Endothelial cell of umbilical vein (primary cell): ENCODE measurements around the gene TOGARAM2. TPM values are rescaled to one million over a fixed set of nuclear protein-coding genes. Genes with fewer than 3 reads are reported as not detected.

Experiments
- BruUV-seq: library from RNA; stranded (reverse); fragments of 400-500 nt; replicated peaks from 2 replicates; lab custom pipeline; 2021; lab: Mats Ljungman, UMichigan
- CTCF ChIA-PET: fragments of 300-600, 350-600 bp; sonication (Branson Sonifier 250); formaldehyde crosslinking; loops from one replicate; lab custom pipeline; 2021; ENCODE audit warnings: antibody characterized with exemption, inconsistent platforms; lab: Charles Lee
- POLR2A ChIA-PET: fragments of 300-600, 350-600 bp; sonication (Branson Sonifier 250); formaldehyde crosslinking; loops from one replicate; lab custom pipeline; 2021; ENCODE audit warnings: antibody characterized with exemption, inconsistent platforms; lab: Charles Lee
- DNase-seq: peaks from one replicate; pipeline ENCODE4 v3.0.0-alpha.2; 2011; ENCODE audit warnings: low read depth, low spot score
- FAIRE-seq: peaks from 2 replicates; lab custom pipeline; 2011; peaks lifted over from hg19 to GRCh38; lab: Jason Lieb, UNC
- H2AFZ ChIP-seq: 2 replicates; pipeline ENCODE4 v1.6.0; 2012; ENCODE audit warnings: low read depth, low read length, control low read depth, inconsistent platforms
- H3K27ac ChIP-seq: 2 replicates; pipeline ENCODE4 v1.5.1; 2011; ENCODE audit warnings: low read depth, mild to moderate bottlenecking, control low read depth, low read length, moderate library complexity; ENCODE audit not compliant: insufficient read depth
- H3K27me3 ChIP-seq, 2 experiments: 2 replicates each; pipeline versions ENCODE4 v1.6.0 to v1.6.1; 2011; ENCODE audit warnings: low read length in 2 of 2, mixed read lengths in 1 of 2; ENCODE audit not compliant: control insufficient read depth in 2 of 2, insufficient read depth in 2 of 2
- H3K36me3 ChIP-seq, 2 experiments: 2 replicates in 1 of 2; 3 replicates in 1 of 2; pipeline ENCODE4 v1.5.1; 2011; ENCODE audit warnings: low read length in 2 of 2, mild to moderate bottlenecking in 1 of 2, moderate library complexity in 1 of 2; ENCODE audit not compliant: control insufficient read depth in 2 of 2, insufficient read depth in 2 of 2; ENCODE audit errors: extremely low read depth in 1 of 2
- H3K4me1 ChIP-seq: 3 replicates; pipeline ENCODE4 v1.5.1; 2011; ENCODE audit warnings: mild to moderate bottlenecking, low read length; ENCODE audit not compliant: control insufficient read depth, insufficient read depth; ENCODE audit errors: extremely low read depth
- H3K4me2 ChIP-seq: 2 replicates; pipeline ENCODE4 v1.6.1; 2011; ENCODE audit warnings: low read length, control low read depth, mixed read lengths; ENCODE audit not compliant: insufficient read depth
- H3K4me3 ChIP-seq, 3 experiments: fragments of 200-600 bp in 1 of 3; sonication (generic), shearing (Covaris generic) in 1 of 3; replicated peaks in 1 of 3; 2 replicates each; pipeline ENCODE4 v1.5.1; 2011 to 2016; ENCODE audit warnings: control low read depth in 3 of 3, low read length in 3 of 3, mild to moderate bottlenecking in 2 of 3, inconsistent platforms in 1 of 3, low read depth in 1 of 3, moderate library complexity in 1 of 3; ENCODE audit not compliant: insufficient read depth in 1 of 3
- H3K79me2 ChIP-seq: 2 replicates; pipeline ENCODE4 v1.6.0; 2012; ENCODE audit warnings: low read length, inconsistent platforms; ENCODE audit not compliant: control insufficient read depth, insufficient read depth
- H3K9ac ChIP-seq: replicated peaks from 2 replicates; pipeline ENCODE3; 2011; ENCODE audit warnings: low read length, control low read depth; ENCODE audit not compliant: insufficient read depth; ENCODE audit errors: extremely low read depth
- H3K9me1 ChIP-seq: replicated peaks from 3 replicates; pipeline ENCODE4 v1.6.0; 2011; ENCODE audit warnings: mild to moderate bottlenecking, low read length; ENCODE audit not compliant: control insufficient read depth, insufficient read depth; ENCODE audit errors: extremely low read depth
- H3K9me3 ChIP-seq: replicated peaks from 2 replicates; pipeline ENCODE4 v1.5.1; 2012; ENCODE audit warnings: low read length, inconsistent platforms; ENCODE audit not compliant: control insufficient read depth, insufficient read depth
- H4K20me1 ChIP-seq: replicated peaks from 2 replicates; pipeline ENCODE3; 2011; ENCODE audit warnings: mild to moderate bottlenecking, low read length; ENCODE audit not compliant: control insufficient read depth, insufficient read depth; ENCODE audit errors: extremely low read depth
- CTCF ChIP-seq, 2 donors: IDR thresholded peaks; 1 replicate in 1 of 2; 2 replicates in 1 of 2; pipeline ENCODE4 v1.5.1; 2011; ENCODE audit warnings: low read length in 2 of 2, mild to moderate bottlenecking in 2 of 2, moderate library complexity in 2 of 2, control low read depth in 1 of 2, inconsistent platforms in 1 of 2, low read depth in 1 of 2; ENCODE audit not compliant: insufficient read depth in 1 of 2; ENCODE audit errors: extremely low read depth in 1 of 2
- EZH2 ChIP-seq: IDR thresholded peaks from 2 replicates; pipeline ENCODE4 v1.6.1; 2012; ENCODE audit warnings: borderline replicate concordance, low read depth, mild to moderate bottlenecking, moderate library complexity, low read length, inconsistent platforms; ENCODE audit not compliant: severe bottlenecking
- FOS ChIP-seq: IDR thresholded peaks from 2 replicates; pipeline ENCODE4 v1.6.1; 2011; ENCODE audit warnings: mild to moderate bottlenecking, low read length, moderate library complexity, borderline replicate concordance; ENCODE audit not compliant: insufficient read depth
- GATA2 ChIP-seq: IDR thresholded peaks from 2 replicates; pipeline ENCODE4 v1.7.0; 2011; ENCODE audit warnings: low read depth, mild to moderate bottlenecking, moderate library complexity, mixed read lengths, low read length; ENCODE audit not compliant: insufficient read length, insufficient read depth
- JUN ChIP-seq: IDR thresholded peaks from 2 replicates; pipeline ENCODE4 v1.6.1; 2011; ENCODE audit warnings: borderline replicate concordance, low read depth; ENCODE audit not compliant: insufficient read length, insufficient read depth
- MAX ChIP-seq: IDR thresholded peaks from 2 replicates; pipeline ENCODE4 v1.6.1; 2011; ENCODE audit not compliant: insufficient read depth, insufficient read length
- MYC ChIP-seq: IDR thresholded peaks from one replicate; pipeline ENCODE4 v1.6.1; 2011; ENCODE audit warnings: mild to moderate bottlenecking, low read depth, low read length
- POLR2A ChIP-seq: IDR thresholded peaks from 2 replicates; pipeline ENCODE4 v1.6.1; 2012; ENCODE audit warnings: low read depth, mild to moderate bottlenecking, control low read depth, low read length
- POLR2AphosphoS5 ChIP-seq: IDR thresholded peaks from 2 replicates; pipeline ENCODE4 v1.6.1; 2012; ENCODE audit warnings: low read depth, mild to moderate bottlenecking, control low read depth, low read length, moderate library complexity; ENCODE audit not compliant: insufficient read depth
- dilution Hi-C: fragments of 300-500 bp; cut with MboI; formaldehyde crosslinking; loops from one replicate; pipeline ENCODE4 v1.15.0; 2019; ENCODE audit warnings: low sequenced_read_pairs; ENCODE audit not compliant: extremely low pct_ligation_motif_present
- intact Hi-C: fragments of 100-400 bp; cut with micrococcal nuclease; formaldehyde crosslinking; loops from one replicate; pipeline ENCODE4 v1.10.0; 2022
- polyA plus RNA-seq, 4 experiments: library from polyadenylated mRNA; depleted of rRNA in 3 of 4; stranded (reverse) in 3 of 4; unstranded in 1 of 4; fragments of >200 nt; gene quantifications; 2 replicates each; pipeline versions ENCODE4 v1.2.1 to v1.2.3, GENCODE V29; 2011 to 2012; ENCODE audit warnings: missing spikeins in 1 of 4
- total RNA-seq: library from RNA; stranded (reverse); gene quantifications from 2 replicates; pipeline ENCODE4 v1.2.3, GENCODE V29; 2021

TOGARAM2 gene
- total and polyA plus RNA-seq, 2 donors (not counting 3 experiments of a cell fraction or from before 2014, with no cell fraction given): not detected

- TF ChIP-seq MYC (no peak), JUN (no peak), EZH2 (no peak), MAX (no peak), POLR2AphosphoS5 (no peak), GATA2 (no peak), CTCF (IDR thresholded peaks at IDR 0.05; ENCODE audit: extremely low read depth in 1 of 2, insufficient read depth in 1 of 2, low read depth in 1 of 2, low read length in 2 of 2) (no peak), FOS (no peak), POLR2A (no peak)
- H3K79me2 ChIP-seq: no peaks in the 10 kb centered on the region
- H3K9me3 ChIP-seq: no peaks in the 10 kb centered on the region
- no peaks in the 10 kb centered on the region for H3K36me3 ChIP-seq
- FAIRE-seq: no peak
- no peak overlapping the region for H3K27ac ChIP-seq
- H2AFZ ChIP-seq: no peak overlapping the region
- ChIA-PET POLR2A (no interaction called here), CTCF (no interaction called here)
- H3K27me3 ChIP-seq: no peaks in the 10 kb centered on the region
- no peak overlapping the region for H3K4me2 ChIP-seq
- dilution Hi-C loops: no loop called here
- BruUV-seq: no TSS peak
- no peaks in the 10 kb centered on the region for H3K9me1 ChIP-seq
- H3K9ac ChIP-seq: no peak overlapping the region
- no peak overlapping the region for H3K4me3 ChIP-seq
- no peaks in the 10 kb centered on the region for H4K20me1 ChIP-seq
- no peaks in the 10 kb centered on the region for H3K4me1 ChIP-seq
- intact Hi-C loops: no loop called here
- DNase-seq: no peak
These were observed 1.4 kb downstream of the TOGARAM2 start for GRCh38 chr2:28982381-28982950.
